ENCODE results near the gene FBLN1.
"Not testable (repeated sequence)": the region's sequence is repeated elsewhere in the genome, so short reads cannot be mapped to it uniquely, and the experiment has no call there.

Gene FBLN1

DNA sequence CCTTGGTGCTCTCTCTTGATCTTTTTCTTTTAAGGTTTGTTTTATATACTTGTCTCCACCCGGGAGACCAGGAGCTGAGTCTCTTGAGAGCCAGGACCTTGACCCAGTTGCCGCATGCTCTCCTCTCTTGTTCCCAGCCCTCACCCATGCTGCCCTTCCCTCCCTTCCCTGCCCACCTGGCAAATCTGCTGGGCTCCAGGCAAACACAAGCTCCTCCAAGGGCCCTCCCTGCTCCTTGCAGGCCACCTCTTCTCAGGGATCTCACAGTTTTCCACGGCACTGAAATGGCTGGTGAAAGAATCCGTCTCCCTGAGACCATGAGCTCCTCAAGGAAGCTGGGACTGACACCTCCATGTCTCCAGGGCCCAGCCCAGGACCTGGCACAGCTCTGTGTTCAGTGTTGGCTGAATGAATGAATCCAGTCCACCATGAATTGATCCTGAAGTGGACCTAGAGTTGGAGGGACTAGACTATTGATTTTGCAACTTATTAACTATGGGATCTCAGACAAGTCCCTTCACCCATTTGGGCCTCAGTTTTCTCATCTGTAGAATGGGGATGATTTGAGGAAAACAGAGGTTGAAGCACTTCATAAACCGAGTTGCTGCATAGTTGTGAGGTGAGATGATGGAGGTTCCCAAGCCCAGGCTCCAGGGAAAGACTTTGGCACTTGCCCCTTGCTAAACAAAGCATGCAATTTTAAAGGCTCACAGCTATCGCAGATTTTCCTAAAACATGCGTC, 25.1 kb upstream of the FBLN1 start:
- no peak for DNase-seq

- DNase-seq: no peak
These were observed 24.4 kb upstream of the FBLN1 start for GRCh38 chr22:45478108-45478771.

- no peak for DNase-seq
These were observed 22.0 kb upstream of the FBLN1 start for GRCh38 chr22:45480717-45481116.

- no peak for DNase-seq
These were observed 21.0 kb upstream of the FBLN1 start for GRCh38 chr22:45481661-45482060.

GRCh38 chr22:45482169-45482568, 20.5 kb upstream of the FBLN1 start:
- DNase-seq: no peak

GRCh38 chr22:45483319-45483718, 19.4 kb upstream of the FBLN1 start:
- no peak for DNase-seq

DNA sequence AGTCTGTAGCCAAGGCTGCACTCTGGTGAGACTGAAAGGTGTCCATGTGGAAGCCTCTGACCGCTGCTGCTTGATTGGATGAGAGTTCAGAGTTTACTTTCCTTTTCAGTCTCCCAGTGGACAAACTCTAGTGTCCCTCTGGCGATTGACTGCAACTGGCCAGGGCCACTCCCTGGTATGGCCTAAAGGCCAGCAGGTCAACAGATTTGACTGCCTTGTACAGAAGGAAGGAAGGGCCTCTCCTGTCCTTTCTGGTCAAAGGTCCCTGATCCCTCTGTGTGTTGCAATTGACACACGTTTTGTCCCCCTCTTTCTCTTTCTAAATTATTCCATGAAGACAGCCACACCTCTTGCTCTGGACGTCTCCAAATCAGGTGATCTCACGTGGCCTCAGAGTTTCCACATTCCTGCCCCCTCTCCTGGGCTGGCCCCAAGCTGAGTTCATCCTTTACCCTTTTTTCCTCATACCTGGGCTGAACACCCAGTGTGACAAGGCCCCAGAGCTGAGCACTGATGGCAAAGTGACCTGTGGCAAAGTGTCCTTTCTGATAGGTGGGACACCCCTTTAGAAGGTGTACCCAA, 18.7 kb upstream of the FBLN1 start:
- DNase-seq: no peak

- DNase-seq: no peak
These were observed 17.9 kb upstream of the FBLN1 start for GRCh38 chr22:45484742-45485141.

GRCh38 chr22:45485261-45485660, 17.4 kb upstream of the FBLN1 start:
- no peak for DNase-seq

GRCh38 chr22:45488764-45489370, 13.8 kb upstream of the FBLN1 start:
- no peak for DNase-seq

DNA sequence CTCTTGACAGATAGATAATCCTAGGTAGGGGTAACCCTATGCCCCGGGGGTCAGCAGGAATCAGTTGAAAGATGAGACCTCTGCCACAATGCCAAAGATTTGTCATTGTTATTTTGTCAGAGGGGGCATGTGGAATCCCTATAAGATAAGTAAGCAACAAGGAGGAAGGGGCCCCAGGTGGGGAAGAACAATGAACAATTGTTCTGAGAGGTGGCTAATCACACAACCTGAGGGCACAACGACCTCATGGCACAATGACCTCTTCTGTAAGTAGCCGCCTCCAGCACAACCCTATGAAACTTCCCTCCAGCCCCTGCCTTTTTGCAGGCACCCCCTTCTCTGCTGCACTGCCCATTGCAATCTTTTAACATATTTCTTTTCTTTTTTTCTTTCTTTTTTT, 11.8 kb upstream of the FBLN1 start:
- no peak for DNase-seq

- no peak for DNase-seq
These were observed 10.8 kb upstream of the FBLN1 start for GRCh38 chr22:45491841-45492240.

DNA sequence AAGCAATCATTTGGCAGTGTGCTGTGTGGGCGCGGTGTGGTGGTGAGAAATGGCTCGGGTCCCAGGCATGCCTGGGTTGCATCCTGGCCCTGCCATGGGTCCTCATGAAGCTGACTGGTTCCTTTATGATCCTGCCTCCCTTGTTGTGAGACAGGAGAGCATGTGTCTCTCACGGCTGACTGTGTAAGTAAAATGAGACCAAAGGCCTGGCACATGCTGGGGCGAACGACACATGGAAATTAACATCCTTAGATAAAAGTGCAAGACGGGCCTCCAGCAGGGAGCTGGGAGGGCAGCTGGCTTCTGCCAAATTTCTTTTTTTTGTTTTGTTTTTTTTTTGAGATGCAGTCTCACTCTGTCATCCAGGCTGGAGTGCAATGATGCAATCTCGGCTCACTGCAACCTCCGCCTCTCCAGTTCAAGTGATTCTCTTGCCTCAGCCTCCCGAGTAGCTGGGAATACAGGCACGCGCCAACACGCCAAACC, 9.4 kb upstream of the FBLN1 start:
- DNase-seq: no peak

- not testable (repeated sequence) for DNase-seq
These were observed 8.4 kb upstream of the FBLN1 start for GRCh38 chr22:45494306-45494705.

DNA sequence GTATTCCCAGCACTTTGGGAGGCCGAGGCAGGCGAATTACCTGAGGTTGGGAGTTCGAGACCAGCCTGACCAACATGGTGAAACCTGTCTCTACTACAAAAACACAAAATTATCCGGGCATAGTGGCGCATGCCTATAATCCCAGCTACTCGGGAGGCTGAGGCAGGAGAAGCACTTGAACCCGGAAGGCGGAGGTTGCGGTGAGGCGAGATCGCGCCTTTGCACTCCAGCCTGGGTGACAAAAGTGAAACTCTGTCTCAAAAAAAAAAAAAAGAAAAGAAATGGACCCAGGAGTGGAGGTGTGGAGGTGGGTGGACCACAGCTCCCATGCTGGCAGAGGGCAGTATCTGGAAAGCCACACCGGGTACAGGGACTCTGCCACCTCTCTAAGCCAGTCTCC, 7.1 kb upstream of the FBLN1 start:
- not testable (repeated sequence) for DNase-seq

DNA sequence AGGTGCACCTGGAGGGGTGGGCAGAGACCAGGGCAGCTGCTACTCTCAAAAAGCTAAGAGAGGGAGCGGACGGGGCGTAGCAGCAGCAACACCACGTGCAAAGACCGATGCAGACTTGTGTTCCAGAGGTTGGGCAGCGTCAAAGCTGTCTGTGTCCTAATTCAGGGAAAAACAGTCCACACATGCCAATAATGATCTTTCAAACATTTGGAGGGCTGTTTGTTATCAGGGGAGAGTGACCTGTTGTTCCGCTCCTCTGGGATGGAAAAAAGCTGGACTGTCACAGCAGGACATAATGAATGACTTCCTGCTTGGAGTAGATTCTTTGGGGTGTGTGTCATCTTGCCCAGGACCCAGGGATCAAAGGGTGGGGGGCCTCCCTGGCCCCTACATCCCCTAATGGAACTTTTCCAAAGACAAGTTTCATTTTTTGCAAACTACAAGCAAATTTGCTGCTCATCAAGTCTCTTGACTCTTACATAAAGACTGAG, 6.2 kb upstream of the FBLN1 start:
- no peak for DNase-seq

GRCh38 chr22:45497351-45498145, 5.1 kb upstream of the FBLN1 start:
- DNase-seq: no peak

- no peak for DNase-seq
These were observed 2.9 kb upstream of the FBLN1 start for GRCh38 chr22:45499746-45500145.

DNA sequence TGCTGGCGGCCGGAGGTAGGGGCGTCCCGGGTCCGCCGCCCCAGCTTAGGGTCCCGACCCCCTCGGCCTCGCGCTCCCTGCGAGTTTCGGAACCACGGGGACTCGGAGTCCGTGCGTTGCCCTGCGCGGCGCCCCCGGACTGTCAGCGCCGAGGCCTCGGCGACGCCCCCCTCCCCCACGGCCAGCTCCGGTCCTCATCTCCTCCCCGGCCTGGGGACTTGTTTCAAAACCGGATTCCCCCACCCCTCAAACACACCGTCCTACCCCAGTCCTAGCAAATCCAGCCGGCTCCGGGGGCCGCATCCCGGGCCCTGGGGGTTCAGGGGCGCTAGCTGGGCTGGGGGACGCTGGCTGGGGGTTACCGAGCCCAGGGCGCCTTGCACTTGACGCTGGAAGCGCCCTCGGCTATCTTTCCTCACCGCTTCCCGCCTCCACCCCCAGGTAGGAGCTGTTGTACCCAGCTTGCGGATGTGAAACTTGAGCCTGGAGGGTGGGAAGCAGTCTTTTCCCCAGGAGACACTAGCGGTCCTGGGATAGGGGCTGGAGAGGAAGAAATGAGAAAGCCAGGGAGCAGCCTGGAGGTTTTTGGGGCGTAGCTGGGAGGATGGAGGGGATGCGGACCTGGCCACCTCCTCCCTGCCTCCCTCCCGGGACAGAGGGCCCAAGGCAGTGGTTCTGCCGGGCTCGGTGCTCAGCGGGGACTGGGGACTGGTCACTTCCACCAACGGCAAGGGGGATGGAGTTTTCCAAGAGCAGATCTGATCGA, 550 bp downstream of the FBLN1 start:
- no peak for DNase-seq

GRCh38 chr22:45503816-45504372, 1.2 kb downstream of the FBLN1 start:
- DNase-seq: no peak
